ENCODE results near the gene PASD1.

GRCh38 chrX:151702026-151702714 lies 138.7 kb downstream of the PASD1 start:
- TF ChIP-seq POLR2A (IDR thresholded peaks at IDR 0.05; ENCODE audit: low read length): no peak
- no peak for TF ChIP-seq GATA1 (IDR thresholded peaks at IDR 0.05; ENCODE audit: low read depth, low read length)
